AG08396 (cell line): ENCODE results near the gene ZNF689.
A peak's percentile ranks its signal among the peaks of the same experiment; 100 is the strongest.
"Not testable (repeated sequence)": the region's sequence is repeated elsewhere in the genome, so short reads cannot be mapped to it uniquely, and the experiment has no call there.

ENCODE experiments used
- DNase-seq: peaks from one replicate; pipeline ENCODE4 v3.0.0; 2012; ENCODE audit warnings: low spot score, mixed read lengths

The ZNF689 gene

DNA sequence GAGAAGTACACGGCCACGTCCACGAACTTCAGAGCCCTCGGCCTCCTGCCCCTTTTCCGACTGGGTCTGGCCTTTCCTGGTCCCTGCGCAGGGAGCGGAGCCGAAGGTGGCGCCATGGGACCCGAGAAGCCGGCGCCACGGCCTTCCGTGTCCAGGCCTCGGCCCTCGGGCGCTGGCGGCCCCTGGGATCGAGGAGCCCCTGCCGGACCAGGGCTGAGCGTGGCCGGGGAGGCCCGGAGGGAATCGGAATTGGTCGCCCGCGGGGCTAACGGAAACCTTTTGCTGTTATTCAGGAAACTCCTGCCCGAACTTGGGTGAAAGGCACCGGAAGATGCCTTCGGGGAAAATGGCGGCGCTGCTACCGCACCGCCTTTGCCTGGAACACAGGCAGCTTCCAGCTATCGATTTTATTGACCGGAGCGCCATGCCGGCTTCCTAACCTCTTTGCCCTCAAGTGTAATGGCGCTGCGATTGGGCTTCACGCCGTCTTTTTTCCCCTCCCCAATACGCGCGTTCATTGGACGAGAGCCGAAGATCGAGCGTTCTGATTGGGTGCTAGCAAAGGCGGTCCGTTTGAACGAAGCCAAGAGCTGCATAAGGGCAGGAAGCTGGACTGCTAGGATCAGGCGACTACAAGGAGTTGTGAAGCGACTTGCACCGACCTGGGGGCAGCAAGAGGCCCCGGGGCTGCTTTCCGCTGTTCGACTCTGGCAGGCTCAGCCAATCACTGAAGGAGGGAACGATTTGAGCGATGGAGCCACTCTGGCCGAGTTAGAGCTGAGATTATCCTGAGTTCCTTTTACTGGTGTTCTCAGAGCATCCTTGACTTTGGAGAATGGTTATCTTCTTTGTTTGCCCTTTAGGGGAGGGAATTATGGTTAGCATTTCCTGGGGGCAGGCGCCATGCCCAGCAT, at the start of gene ZNF689:
TSS of gene ZNF689 (minus strand) at position 464 of the 914 bp plus-strand sequence. CDS start at position 116, 348 bp downstream.
- DNase-seq: peak; percentile 98

DNA sequence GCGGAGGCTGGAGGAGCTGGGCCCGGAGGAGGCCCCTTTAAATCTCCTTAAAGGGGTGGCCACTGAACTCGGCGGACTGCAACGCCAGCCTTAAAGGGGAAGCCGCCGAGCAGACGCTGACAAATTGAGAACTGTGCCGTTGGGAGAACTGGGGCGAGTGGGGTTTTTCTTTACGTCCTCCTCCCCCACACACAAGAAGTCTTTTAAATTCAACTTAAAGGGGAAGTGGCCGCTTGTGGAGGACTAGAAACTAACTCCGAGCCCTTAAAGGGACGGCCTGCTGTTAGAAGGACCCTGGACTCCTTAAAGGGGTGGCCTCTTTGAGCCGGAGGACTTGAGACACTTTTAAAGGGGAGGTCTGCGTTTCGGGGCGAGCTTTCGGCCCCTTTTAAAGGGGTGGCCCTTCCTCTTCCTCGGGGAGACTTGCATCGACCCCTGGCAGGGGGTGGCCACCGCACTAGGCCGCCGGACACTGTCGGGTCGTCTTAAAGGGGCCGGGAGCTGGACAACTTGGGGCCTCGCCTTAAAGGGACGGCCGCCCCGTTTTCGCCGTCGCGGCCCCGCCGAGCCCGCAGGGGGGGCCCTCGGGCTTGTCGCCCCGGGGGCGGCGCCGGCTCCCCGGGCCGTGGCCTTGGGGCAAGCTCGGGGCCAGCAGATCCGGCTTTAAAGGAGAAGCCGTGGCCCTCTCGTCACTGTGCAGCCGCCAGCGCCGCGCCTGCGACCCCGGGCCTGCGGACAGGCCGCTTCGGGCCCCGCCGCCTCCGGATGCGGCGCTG, 48.7 kb upstream of the ZNF689 start:
- peak; percentile 91 for DNase-seq

DNA sequence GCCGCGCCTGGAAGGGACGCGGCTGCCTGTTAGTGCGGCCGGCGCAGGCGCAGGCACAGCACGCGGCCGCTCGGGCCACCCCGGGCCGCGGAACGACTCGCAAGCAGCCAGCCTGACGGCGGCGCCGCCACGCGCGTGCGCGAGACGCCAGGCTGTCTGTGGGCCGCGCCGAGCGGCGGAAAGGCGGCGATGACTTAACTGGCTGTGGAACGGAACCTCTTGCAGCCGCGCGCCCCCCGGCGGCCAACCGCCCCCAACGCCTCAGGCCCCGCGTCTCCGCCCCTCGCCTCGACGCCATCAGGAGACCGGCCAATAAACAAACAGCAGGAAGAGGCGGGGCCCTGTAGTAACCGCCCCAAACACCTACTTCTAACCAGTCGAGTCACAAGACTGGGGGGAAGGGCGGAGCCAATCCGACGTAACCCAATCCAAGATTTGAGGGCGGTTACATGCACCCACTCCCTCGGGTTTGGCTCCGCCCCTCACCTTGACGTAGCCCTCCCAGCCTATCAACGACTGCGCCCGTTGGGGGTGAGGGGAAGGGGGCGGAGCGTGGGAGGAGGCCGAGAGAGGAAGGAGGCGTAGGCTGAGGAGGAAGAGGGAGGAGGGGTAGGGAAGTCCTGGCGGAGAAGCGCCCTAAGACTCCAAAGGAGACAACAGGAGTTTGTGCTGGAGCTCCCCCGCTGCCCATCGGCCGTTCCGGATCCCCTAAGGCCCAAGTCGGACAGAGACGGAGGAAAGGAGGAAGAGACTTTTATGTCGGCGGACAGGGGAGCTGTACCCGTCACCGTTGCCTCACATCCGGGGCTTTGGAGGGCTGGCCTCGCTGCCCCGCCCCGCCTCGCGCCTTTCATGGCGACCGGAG, 47.9 kb upstream of the ZNF689 start, which contains the start of gene FBRS:
TSS of gene FBRS (plus strand) at position 566 of the 865 bp plus-strand sequence. CDS start 1,088 bp downstream, outside the sequence.
- DNase-seq: peak; percentile 98

DNA sequence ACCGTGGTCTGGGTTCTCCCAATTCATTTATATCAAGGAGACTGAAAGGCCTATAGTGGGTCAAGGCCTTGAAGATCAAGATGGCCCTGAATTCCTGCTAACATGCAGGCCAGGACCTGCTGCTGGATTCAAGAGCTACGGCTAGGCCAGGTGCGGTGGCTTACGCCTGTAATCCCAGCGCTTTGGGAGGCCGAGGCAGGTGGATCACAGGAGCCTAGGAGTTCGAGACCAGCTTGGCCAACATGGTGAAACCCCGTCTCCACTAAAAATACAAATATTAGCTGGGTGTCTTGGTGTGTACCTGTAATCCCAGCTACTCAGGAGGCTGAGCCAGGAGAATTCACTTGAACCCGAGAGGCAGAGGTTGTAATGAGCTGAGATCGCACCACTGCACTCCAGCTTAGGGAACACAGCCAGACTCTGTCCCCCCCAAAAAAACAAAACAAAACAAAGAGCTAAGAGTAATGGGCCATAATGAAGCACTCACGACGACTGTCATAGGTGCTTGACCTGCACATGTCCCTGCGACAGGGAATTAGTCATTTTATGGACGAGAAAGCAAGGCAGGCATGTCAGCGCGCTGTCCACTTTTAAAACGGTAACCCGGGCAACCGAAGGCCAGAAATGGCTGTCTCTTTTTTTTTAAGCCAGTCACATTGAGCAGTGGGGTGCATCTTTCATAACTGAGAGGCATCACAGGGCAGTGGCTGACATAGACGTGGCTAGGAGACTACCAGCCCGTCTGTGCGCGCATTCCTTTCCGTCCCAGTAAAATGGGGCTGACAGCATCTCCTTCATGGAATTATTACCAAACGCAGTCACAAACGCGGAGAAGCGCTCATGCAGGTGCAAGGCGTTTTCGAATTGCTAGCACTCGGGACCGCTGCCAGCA, 47.0 kb upstream of the ZNF689 start:
- DNase-seq: no peak

DNA sequence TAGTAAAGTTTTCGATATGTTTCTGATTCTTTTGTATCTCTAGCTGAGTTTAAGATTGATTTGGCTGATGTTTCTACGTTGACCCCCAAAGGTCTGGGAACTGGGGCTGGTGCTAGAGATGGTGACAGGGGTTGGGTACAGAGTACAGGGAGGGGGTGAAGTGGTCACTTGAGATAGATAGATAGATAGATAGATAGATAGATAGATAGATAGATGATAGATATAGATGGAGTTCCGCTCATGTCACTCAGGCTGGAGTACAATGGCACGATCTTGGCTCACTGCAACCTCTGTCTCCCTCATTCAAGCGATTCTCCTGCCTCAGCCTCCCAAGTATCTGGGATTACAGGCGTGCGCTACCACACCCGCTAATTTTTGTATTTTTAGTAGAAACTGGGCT, 46.2 kb upstream of the ZNF689 start:
- DNase-seq: no peak

DNA sequence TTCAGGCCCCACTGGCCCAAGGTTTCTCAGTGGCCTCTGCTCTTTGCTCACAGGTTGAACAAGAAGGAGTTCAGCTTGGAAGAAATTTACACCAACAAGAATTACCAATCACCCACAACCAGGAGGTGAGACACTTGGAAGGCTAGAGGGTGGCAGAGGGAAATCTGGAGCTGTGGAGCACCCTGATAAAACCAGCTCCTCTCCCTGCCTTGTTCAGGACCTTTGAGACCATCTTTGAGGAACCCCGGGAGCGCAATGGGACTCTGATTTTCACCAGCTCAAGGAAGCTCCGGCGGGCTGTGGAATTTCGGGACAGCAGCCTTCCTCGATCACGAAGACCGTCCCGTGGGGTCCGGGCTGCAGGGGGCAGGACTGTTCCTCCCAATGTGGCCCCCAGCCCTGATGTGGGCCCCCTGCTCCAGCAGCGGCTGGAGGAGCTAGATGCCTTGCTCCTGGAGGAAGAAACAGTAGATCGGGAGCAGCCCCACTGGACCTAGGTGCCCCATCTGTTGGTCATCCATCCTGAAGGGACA, 45.7 kb upstream of the ZNF689 start:
- no peak for DNase-seq

DNA sequence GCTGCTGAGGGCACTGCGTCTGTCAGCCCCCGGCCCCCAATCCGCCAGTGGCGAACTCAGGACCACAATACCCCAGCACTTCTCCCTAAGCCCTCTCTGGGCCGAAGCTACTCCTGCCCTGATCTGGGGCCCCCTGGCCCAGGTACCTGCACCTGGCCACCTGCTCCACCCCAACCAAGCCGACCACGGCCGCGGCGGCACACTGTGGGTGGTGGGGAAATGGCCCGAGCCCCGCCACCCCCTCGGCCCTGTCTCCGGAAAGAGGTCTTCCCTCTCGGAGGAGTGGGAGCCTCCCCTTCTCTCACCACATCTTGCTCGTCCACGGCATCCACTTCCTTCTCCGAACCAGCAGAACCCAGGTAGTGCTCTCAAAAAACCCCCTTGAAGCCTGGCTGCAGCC, 44.7 kb upstream of the ZNF689 start:
- DNase-seq: no peak

DNA sequence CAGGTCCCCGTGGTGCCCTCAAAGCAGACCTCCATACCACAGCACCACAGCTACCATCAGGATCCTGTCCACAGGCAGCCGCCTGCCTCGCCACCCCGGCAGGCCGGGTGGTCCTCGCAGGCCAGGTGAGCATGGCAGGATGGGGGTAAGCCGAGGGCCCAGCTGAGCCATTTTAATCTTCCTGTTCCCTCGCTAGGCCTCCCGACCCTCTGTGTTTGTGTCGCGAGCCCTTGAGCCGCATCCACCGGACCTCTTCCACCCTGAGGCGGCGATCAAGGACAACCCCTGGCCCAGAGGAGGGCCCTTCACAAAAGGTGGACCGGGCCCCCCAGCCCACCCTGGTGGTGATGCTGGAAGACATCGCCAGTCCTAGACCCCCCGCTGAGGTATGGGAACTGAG, 42.5 kb upstream of the ZNF689 start:
- no peak for DNase-seq

DNA sequence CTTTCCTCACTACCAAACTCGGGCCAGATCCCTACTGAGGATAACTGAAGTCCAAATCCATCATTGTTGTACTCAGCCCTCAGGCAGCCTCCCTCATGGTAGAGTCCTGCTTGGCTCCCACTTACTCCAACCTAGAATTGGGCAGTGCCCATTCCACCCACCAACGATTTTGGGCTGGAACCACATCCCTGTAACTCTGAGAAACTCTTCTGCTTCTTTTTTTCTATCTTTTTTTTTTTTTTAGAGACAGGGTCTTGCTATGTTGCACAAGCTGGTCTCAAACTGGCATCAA, 41.8 kb upstream of the ZNF689 start:
- no peak for DNase-seq

DNA sequence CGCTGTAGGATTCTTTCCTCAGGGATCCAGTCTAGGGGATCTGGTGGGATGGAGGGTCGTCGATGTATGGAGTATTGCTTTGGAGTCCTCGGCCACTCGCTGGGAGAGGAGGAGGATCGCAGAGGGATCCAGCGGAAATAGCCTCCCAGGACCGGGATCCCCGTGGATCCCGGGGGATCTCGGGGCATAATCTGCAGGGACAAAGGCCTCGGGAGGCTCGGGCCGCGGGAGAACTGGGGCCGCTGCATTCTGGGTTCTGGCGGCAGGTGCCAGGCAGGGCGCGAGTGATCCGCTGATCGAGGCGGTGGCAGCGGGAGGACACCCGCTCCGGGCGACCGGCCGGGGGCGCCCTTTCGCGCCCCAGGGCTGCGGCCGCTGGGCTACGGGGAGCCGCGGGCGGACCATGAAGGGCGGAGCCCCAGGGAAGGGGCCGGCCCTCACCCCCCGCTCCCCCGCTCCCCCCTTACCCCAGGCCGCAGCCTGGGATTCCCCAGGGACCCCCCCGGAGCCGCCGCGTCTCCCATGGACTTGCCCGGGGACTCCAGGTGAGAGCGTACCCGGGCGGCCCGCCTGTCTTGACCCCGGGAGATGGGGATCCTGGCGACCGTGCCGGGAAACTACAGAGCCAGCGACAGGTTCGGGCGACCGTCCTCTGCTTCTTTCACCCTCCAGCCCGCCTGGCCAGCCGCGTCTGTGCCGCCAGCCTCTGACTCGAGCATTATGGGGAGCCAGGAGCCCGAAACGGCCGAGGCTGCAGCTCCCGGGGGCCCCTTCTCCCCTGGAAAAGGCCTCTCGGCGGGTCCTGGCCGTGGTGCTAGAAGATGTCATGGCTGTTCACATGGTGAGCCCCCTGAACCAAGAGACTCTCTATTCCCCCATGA, 41.2 kb upstream of the ZNF689 start:
- DNase-seq: peak; percentile 87

DNA sequence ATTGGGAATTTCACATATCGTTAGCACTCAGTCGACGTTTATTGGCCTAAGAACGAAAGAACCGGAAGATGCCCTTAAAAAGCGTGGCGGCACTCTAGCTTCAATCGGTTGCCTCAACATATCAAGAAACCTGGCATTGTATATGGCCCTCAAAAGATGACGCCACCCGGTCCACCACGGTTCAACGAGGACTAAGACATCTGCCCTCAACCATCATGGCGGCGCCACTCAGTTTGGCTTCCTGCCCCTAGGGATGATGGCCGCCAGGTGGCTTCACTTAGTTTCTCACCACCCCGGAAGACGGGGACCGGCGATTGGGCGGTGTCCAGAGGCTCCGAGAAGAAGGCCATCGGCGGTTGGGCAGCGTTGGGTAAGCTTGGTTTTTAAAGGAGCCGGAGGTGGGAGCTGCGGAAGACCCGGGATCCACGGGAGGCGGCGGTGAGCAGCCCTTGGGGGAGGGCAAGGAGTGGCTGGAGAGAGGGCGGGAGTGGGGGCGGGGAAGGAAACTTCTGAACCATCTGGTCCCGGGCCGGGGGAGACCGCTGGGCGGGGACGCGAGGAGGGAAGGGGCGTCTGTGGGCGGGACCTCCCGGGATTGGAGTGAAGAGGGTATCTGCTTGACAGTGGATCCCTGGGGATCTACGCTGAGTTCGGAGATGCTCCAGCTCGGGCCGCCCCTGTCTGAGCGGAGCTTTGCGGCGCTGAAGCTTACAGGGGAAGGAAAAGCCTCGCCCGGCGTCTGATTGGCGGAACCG, 40.4 kb upstream of the ZNF689 start, which contains the start of gene PRR14:
TSS of gene PRR14 (plus strand) at position 592 of the 755 bp plus-strand sequence. CDS start 686 bp downstream, outside the sequence.
- peak; percentile 95 for DNase-seq

DNA sequence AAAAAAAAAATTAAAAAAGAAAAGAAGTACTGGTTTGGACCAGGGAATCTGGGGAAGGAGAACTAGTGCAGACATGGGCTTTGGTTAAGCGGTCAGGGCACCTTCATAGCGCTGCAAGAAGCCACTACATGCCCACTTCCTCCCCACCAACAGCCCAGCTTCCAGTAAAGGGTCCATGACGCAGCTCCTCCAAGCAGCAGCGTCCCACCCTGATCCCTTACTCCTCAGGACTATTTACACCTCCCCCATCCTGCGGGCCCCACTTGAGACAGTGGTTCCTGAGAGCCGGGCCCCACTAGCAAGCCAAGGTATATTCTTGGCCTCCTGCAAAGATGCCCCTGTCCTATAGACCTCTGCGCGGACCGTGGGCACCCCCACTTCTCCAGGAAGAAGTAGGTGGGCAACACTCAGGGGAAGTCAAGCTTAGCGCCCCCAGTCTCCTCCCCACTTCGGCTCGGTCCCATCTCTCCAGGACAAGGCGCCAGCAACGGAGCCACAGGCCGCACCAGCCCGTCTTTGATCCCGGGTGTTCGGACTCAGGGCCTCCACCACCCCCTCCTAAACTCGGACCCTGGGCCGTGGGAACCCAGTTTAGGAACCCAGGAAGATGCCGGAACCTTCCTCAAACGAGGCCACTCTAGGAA, 39.7 kb upstream of the ZNF689 start:
- DNase-seq: no peak

DNA sequence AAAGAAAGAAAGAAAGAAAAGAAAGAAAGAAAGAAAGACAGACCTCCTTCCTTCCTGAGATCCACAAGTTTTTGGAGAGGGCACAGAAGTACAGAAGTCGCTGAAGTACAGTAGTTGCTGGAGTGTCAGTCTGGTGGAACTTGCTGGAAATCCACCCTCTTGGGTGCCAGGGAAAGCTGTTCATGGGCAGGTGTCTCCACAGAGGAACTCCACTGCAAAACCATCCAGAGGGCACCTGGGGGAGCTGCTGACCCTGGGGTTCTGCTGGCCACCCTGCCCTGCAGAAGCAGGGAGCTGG, 37.0 kb upstream of the ZNF689 start:
- DNase-seq: no peak

DNA sequence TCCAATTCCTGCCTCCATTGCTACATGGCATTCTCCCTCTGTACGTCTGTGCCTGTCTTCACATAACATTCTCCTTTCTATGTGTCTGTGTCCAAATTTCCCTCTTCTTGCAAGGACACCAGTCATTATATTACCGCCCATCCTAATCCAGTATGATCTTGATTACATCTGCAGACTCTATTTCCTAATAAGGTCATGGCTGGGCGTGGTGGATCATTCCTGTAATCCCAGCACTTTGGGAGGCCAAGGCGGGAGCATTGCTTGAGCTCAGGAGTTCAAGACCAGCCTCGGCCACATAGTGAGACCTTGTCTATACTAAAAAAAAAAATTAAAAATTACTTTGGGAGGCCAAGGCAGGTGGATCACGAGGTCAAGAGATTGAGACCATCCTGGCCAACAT, 35.5 kb upstream of the ZNF689 start:
- no peak for DNase-seq

DNA sequence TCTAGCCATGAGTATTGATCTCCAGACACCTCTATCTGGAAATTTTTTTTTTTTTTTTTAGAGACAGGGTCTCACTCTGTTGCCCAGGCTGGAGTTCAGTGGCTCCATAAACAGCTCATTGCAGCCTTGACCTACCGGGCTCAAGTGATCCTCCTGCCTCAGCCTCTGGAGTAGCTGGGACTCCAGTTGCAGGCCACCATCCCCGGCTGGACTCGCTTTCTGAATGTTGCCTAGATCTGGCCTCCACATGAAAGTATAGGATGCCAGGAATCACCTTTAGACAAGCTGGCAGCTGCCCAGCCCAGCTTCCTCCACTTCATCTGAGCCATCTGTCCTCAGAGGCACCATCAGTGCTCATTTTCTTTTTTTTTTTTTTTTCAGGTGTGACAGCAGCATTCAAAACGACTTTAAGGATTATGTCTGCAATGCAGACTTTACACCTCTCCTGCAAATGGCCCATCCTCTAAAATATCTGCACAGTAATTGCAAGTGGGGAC, 34.2 kb upstream of the ZNF689 start:
- DNase-seq: no peak

DNA sequence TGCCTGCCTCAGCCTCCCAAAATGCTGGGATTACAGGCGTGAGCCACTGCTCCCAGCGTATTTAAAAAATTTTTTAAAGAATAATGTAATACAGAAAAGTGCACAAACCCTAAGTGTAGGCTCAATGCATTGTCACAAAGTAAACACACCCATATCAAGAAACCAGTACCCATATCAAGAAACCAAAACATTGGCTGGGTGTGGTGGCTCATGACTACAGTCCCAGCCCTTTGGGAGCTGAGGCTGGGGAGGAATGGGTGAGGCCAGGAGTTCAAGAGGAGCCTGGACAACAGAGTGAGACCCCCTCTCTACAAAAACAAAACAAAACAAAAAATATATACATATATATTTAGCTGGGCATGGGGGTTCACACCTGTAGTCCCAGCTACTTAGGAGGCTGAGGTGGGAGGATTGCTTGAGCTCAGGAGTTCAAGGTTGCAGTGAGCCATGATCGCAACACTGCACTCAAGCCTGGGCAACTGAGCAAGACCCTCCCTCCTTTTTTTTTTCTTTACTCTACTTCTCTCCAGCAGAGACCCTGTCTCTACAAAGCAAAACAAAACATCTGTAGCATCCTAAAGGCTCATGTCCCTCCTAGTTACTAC, 31.3 kb upstream of the ZNF689 start:
- no peak for DNase-seq

DNA sequence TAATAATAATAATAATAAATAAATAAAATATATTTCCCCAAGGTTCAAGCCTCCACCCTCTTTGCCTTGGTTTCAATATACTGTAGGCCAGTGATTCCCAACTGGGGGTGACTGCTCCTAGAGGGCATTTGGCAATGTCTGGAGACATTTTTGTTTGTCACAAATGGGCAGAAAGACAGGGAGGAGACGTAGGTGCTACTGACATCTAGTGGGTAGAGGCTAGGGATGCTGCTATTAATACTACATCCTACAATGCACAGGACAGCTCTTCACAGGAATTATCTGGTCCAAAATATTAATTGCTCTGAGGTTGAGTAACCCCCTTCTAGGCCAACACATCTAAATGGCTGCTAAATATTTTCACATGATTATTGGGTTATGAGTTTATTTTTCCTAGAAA, 27.8 kb upstream of the ZNF689 start:
- no peak for DNase-seq

DNA sequence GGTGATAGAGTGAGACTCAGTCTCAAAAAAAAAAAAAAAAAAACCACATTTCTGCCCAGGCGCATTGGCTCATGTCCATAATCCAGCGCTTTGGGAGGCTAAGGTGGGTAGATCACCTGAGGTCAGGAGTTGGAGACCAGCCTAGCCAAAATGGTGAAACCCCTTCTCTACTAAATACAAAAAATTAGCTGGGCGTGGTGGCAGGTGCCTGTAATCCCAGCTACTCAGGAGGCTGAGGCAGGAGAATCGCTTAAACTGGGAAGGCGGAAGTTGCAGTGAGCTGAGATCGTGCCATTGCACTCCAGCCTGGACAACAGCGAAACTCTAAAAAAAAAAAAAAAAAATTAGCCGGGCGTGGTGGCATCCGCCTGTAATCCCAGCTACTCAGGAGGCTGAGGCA, 26.9 kb upstream of the ZNF689 start:
- not testable (repeated sequence) for DNase-seq
